Urothelium cell line (cell line): ENCODE results near the gene CCDC126.
"Not testable (repeated sequence)": the region's sequence is repeated elsewhere in the genome, so short reads cannot be mapped to it uniquely, and the experiment has no call there.

ENCODE experiments used
- DNase-seq: peaks from one replicate; pipeline ENCODE4 v3.0.0; 2011; ENCODE audit warnings: low spot score, mixed read lengths
- FAIRE-seq: peaks from 2 replicates; lab custom pipeline; 2011; peaks lifted over from hg19 to GRCh38; lab: Jason Lieb, UNC

Gene CCDC126

GRCh38 chr7:23622506-23622925, 25.3 kb downstream of the CCDC126 start:
- no peak for FAIRE-seq

GRCh38 chr7:23628370-23628769, 31.2 kb downstream of the CCDC126 start:
- peak; percentile 56 for FAIRE-seq
- DNase-seq = no peak

More at GRCh38 chr7:23622506-23622925, 25.3 kb downstream of the CCDC126 start:
- no peak for DNase-seq

DNA sequence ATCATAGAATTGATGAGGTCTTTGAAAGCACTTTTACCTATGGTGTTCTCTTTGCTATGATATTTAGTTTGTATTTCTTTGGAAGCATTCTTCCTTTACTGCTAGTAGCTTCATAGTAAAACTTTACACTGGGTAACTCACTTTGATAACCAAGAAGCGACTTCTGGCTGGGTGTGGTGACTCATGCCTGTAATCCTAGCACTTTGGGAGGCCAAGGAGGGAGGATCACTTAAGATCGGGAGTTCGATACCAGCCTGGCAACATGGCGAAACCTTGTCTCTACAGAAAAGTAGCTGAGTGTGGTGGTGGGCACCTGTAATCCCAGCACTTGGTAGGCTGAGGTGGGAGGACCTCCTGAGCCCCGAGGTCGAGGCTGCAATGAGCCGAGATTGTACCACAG, 36.2 kb downstream of the CCDC126 start:
- FAIRE-seq (no peak), DNase-seq (no peak)

DNA sequence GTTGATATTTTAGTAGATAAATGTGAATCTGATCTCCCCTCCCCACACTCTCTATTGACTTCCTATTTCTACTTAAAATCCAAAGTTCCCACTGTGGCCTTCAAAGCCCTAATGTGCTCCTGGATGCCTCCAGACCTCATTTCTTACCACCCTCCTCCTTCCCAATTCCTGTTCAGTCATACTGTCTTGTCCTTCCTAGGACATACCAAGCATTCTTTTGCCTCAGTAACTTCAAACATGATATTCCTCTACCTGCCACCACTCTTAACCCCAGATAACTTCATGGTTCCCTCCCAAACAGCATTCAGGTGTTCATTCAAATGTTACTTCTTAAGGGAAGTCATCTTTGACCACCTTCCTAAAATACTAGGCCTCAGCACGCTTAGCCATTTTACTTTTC, 48.6 kb downstream of the CCDC126 start:
- FAIRE-seq (no peak), DNase-seq (no peak)

- FAIRE-seq = no peak
- no peak for DNase-seq
Observed at GRCh38 chr7:23653942-23654341, 56.8 kb downstream of the CCDC126 start.

GRCh38 chr7:23654508-23654907, 57.3 kb downstream of the CCDC126 start:
- DNase-seq = peak; percentile 14
- no peak for FAIRE-seq

GRCh38 chr7:23655433-23655832, 58.3 kb downstream of the CCDC126 start:
- no peak for FAIRE-seq
- DNase-seq = no peak

GRCh38 chr7:23658831-23659427, 61.7 kb downstream of the CCDC126 start:
- DNase-seq = no peak
- no peak for FAIRE-seq

DNA sequence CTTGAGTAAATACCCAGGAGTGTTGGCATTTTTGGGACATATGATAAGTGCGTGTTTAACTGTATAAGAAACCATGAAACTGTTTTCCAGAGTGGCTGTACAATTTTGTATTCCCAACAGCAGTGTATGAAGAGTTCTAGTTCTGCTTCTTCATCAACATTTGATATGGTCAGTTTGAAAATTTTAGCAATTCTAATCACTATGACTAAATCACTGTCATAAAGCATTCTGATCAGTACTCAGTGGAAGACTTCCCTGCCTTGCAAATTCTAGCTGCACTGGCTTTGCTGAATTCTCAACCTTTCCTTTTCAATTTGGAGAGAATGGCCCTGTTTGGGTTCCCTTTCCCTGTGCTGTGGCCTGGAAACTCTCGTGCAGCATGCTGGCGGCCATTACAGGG, 64.2 kb downstream of the CCDC126 start:
- FAIRE-seq (no peak), DNase-seq (no peak)

DNA sequence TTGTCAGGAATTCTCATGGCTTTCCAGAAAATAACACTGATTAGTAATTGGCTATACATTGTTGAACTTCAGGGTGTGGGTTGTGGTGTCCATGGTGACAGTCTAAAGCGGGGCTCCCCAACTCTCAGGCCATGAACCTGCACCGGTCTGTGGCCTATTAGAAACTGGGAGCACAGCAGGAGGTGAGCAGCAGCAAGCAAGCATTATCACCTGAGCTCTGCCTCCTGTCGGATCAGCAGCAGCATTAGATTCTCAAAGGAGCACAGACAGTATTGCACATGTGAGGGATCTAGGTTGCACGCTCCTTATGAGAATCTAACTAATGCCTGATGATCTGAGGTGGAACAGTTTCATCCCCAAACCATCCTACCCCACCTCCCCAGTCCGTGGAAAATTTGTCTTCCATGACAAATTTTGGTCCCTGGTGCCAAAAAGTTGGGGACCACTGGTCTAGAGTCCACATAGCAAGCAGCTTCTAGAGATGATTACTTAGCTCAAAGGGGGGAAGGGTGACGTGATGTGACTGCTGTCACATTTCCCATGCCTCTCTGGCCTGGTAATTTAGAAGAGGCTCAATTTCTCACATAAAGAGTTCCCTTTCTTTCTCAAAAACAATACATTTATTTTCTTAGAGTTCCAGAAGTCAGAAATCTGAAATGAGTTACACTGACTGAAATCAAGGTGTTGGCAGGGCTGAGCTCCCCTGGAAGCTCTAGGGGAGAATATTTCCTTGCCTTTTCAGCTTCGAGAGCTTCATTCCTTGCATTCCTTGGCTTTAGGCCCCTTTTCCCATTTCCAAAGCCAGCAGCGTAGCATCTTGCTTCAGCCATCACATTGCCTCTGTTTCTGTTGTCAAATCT, 65.2 kb downstream of the CCDC126 start:
- FAIRE-seq = no peak

GRCh38 chr7:23662984-23663313, 65.8 kb downstream of the CCDC126 start:
- no peak for FAIRE-seq

More for the DNA sequence above, 65.2 kb downstream of the CCDC126 start:
- no peak for DNase-seq

GRCh38 chr7:23664122-23664521, 66.9 kb downstream of the CCDC126 start:
- no peak for FAIRE-seq
- DNase-seq = no peak

More at GRCh38 chr7:23662984-23663313, 65.8 kb downstream of the CCDC126 start:
- no peak for DNase-seq

DNA sequence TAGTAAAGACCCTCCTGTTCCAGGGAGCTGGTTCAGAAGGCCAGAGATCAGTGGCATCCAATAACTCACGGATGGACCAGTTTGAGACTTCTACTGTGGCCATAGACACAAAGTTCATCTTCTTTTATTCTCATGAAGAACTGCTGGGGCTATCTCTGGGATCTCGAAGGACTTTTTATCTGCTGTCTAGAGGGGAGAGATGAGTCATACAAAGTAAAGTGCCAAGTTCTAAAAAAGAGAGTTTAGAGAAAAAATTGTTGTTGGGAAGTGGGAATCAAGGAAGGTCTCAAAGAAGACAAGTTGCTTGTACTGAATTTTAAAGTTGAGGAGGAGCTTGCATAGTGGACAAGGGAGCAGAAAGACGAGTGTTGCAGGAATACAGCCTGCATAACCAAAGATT, 74.9 kb downstream of the CCDC126 start:
- FAIRE-seq (no peak), DNase-seq (no peak)

- peak; percentile 82 for FAIRE-seq
Observed at GRCh38 chr7:23679898-23680413, 82.8 kb downstream of the CCDC126 start, which contains the start of gene FAM221A. TSS of gene FAM221A (plus strand) at chr7:23680199. CDS start at chr7:23680219, 20 bp downstream.

DNA sequence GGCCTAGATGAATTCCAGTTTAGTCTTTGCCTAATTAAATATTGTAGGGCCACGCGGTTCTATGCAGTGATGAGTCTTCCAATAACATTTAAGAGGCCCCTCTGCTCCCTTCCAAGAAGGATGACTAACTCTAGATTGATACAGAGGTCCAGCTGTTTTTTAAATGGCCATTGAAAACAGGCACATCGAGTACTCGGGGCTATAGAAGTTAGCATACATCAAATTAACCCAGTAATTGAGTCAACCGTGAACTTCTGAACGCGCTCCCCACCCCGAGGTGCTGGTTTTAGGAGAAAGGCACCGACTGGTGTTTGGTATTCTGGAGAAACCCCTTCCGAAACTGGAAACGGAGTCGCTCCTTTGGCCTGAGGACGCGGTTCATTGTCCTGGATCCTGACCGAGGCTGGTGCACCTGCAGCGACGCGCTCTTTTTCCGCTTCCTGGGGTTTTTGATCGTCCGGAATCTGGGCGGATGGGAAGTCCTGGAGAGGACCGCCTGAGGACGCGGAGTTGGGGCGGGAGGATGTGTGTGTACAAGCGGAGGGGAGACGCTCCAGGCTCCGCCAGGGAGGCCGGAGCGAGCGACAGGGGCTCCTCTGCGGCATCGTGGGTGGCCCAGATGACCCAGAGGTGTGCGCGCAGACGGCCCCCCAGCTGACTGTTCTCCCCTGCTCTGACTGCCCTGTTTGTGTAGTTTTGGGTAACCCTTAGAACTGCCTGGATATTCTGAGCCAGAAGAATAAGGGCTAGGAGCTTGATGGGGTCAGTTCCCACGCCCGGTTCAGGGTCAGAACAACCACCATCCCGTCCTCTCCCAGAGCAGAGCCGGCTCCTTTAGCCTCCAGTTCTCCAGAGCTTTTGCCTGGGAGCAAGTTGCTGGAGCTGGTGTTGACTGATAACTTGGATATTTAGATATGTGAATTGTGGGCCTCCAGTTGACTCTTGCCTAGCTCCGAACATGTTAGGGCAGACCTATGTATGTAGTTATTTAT, 83.5 kb downstream of the CCDC126 start:
- FAIRE-seq = no peak
- peak; percentile 49 for DNase-seq

More at GRCh38 chr7:23679898-23680413, 82.8 kb downstream of the CCDC126 start, which contains the start of gene FAM221A:
- DNase-seq = peak; percentile 88

GRCh38 chr7:23684041-23684440, 86.9 kb downstream of the CCDC126 start:
- FAIRE-seq, DNase-seq: not testable (repeated sequence)

GRCh38 chr7:23685731-23686130, 88.5 kb downstream of the CCDC126 start:
- no peak for FAIRE-seq
- no peak for DNase-seq

GRCh38 chr7:23687011-23687410, 89.8 kb downstream of the CCDC126 start:
- DNase-seq (no peak), FAIRE-seq (no peak)

DNA sequence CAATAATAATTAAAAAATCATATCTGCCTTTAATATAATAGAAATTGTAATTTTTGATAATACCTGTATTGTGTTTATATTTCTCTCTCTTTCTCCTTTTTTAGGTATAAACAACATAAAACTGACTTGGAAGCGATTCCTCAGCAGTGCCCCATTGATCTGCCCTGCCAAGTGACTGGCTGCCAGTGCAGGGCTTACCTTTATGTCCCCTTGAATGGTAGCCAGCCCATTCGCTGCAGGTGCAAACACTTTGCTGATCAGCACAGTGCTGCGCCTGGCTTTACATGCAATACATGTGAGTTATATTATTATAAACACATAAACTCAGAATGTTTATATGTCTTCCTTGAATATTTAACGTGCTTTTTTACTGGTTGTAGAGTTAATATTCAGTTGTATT, 92.0 kb downstream of the CCDC126 start:
- FAIRE-seq = no peak
- no peak for DNase-seq

DNA sequence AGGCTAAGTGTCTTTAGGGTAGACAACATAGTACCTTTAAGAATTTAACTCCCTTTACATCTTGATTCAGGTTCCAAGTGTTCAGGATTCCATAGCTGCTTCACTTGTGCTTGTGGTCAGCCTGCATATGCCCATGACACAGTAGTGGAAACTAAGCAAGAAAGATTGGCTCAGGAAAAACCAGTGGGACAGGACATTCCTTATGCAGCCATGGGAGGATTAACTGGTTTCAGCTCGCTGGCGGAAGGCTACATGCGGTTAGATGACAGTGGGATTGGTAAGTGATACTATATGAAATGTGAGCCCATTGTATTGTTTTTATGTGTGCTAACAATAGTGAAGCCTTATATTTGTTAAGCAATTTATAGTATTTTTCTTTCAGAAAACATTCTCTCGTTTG, 94.1 kb downstream of the CCDC126 start:
- FAIRE-seq = no peak
- DNase-seq = no peak

GRCh38 chr7:23693224-23693623, 96.0 kb downstream of the CCDC126 start:
- DNase-seq (no peak), FAIRE-seq (no peak)
